ENCODE results near the gene BMPR1B.
"Not testable (repeated sequence)": the region's sequence is repeated elsewhere in the genome, so short reads cannot be mapped to it uniquely, and the experiment has no call there.

The BMPR1B gene

DNA sequence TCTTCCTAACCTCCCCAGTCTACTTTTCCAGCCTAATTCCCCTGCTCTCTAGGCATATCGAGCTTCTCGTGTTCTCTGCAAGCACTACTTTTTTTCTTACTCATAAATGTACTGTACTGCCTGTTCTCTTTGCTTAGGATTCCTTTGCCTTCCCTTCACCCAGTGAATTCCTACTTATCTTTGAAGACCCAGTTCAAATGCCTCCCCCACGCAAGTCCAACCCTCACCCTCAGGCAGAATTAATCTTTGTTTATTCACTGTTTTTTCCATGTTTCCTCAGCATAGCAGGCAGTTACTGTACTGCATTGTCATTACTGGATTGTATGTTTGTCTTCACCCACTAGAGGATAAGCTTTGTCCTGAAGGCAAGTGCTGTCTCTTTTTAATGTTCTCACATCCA lies 287.7 kb downstream of the BMPR1B start:
- H3K4me3 ChIP-seq (ENCODE audit: low read length), result no peak overlapping the region

DNA sequence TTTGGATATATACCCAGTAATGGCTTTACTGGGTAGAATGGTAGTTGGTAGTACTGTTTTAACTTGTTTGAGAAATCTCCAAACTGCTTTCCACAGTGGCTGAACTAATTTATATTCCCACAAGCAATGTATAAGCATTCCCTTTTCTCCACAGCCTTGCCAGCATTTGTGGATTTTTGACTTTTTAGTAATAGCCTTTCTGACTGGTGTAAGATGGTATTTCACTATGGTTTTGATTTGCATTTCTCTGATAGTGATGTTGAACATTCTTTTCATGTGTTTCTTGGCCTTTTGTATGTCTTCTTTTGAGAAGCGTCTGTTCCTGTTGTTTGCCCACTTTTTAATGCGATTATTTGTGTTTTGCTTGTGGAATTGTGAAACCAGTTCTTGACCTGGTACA lies 290.5 kb downstream of the BMPR1B start:
- no peak for DNase-seq (ENCODE audit: low read depth, low spot score)
- Histone ChIP-seq H3K4me3 (ENCODE audit: low read length) (no peak overlapping the region), H3K36me3 (ENCODE audit: control insufficient read depth, insufficient read depth, low read length) (no peaks in the 10 kb centered on the region), H3K27ac (ENCODE audit: low read length) (no peak overlapping the region), H3K27me3 (ENCODE audit: control insufficient read depth, insufficient read depth, low read length) (no peaks in the 10 kb centered on the region), H3K4me1 (ENCODE audit: control insufficient read depth, insufficient read depth, low read length) (0 out of 2 replicates have a peak, but pooled peaks cover 2% of the 10 kb centered on the region), H3K9me3 (ENCODE audit: control insufficient read depth, insufficient read depth, low read length) (no peaks in the 10 kb centered on the region)
- WGBS (ENCODE audit: insufficient coverage, insufficient read length), result no CpG with 5 or more reads among the region's 2 CpGs

More for the DNA sequence above, 287.7 kb downstream of the BMPR1B start:
- no peak for DNase-seq (ENCODE audit: low read depth, low spot score)
- no CpG with 5 or more reads among the region's 3 CpGs for WGBS (ENCODE audit: insufficient coverage, insufficient read length)
- H3K27ac ChIP-seq (ENCODE audit: low read length), result no peak overlapping the region
- H3K9me3 ChIP-seq (ENCODE audit: control insufficient read depth, insufficient read depth, low read length), result no peaks in the 10 kb centered on the region
- 0 out of 2 replicates have a peak, but pooled peaks cover 2% of the 10 kb centered on the region for H3K4me1 ChIP-seq (ENCODE audit: control insufficient read depth, insufficient read depth, low read length)
- no peaks in the 10 kb centered on the region for H3K36me3 ChIP-seq (ENCODE audit: control insufficient read depth, insufficient read depth, low read length)
- no peaks in the 10 kb centered on the region for H3K27me3 ChIP-seq (ENCODE audit: control insufficient read depth, insufficient read depth, low read length)

DNA sequence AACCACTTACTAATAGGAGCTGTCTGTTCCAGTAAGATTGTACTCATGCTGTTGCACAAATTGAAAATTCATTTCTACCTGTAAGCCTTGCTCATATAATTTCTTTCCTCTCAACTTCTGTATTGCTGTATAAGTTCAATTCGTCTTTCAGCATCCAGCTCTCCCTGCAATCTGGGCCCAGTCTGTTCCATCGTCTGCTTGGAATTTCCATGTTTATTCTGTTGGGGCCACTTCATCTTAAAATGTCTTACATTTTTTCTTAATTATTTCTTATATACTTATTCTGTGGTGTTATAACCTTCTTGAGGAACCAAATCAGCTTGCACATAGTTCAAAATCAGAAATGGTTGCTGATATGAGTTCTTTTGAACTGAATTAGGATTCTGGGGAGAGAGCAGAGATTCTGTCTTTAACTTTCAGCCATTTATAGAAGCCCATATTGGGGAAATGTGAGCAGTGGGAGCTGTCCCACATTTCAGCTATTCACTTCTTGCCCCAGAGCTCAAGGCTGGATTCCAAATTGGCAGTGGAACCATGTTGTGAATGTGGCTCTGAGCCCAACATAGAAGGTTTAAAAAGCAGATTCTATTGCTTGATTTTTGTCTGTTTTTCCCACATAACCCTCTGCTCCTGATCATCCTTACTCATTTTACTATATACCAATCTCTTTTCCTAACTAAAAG lies 291.9 kb downstream of the BMPR1B start:
- H3K9me3 ChIP-seq (ENCODE audit: control insufficient read depth, insufficient read depth, low read length), result no peaks in the 10 kb centered on the region
- H3K4me3 ChIP-seq (ENCODE audit: low read length), result no peak overlapping the region
- no peak overlapping the region for H3K27ac ChIP-seq (ENCODE audit: low read length)
- H3K4me1 ChIP-seq (ENCODE audit: control insufficient read depth, insufficient read depth, low read length), result no peaks in the 10 kb centered on the region
- DNase-seq (ENCODE audit: low read depth, low spot score), result no peak
- no peaks in the 10 kb centered on the region for H3K27me3 ChIP-seq (ENCODE audit: control insufficient read depth, insufficient read depth, low read length)
- WGBS (ENCODE audit: insufficient coverage, insufficient read length), result no CpG with 5 or more reads among the region's 2 CpGs
- H3K36me3 ChIP-seq (ENCODE audit: control insufficient read depth, insufficient read depth, low read length), result no peaks in the 10 kb centered on the region

DNA sequence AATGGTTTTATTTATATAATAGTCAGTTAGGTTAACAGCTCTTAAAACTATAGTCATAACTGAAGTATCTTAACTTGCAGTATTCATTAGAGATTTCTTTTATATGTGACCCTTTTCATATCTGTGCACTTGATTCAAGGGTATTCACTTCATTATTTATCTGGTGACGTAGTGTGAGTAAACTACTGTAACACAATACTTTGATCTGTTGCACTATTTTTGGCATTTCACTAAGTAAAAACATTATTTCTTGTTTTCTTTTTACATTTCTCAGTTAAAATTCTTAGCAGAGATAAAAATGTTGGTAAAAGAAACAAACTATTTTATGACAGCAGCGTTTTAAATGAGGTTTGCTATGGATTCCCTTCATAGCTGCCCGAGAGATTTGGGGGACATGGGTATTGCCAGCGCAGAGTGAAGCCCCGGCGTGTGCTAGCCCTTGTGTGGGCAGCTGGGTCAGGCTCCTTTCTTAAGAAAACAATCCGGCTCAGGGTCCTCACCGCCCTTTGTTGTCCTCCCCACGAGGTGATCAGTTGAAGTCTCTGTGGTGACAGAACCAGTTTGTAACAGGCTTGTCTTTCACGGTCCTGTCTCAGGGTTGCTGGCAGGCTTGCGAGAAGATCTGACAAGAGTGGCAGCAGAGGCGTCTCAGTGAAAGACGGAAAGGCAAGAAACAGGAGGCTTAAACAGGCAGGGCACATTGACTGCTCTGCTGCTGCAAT lies 293.4 kb downstream of the BMPR1B start:
- no peaks in the 10 kb centered on the region for H3K36me3 ChIP-seq (ENCODE audit: control insufficient read depth, insufficient read depth, low read length)
- no peaks in the 10 kb centered on the region for H3K9me3 ChIP-seq (ENCODE audit: control insufficient read depth, insufficient read depth, low read length)
- H3K27ac ChIP-seq (ENCODE audit: low read length), result no peak overlapping the region
- DNase-seq (ENCODE audit: low read depth, low spot score), result no peak
- WGBS (ENCODE audit: insufficient coverage, insufficient read length), result no CpG with 5 or more reads among the region's 13 CpGs
- H3K27me3 ChIP-seq (ENCODE audit: control insufficient read depth, insufficient read depth, low read length), result no peaks in the 10 kb centered on the region
- H3K4me3 ChIP-seq (ENCODE audit: low read length), result no peak overlapping the region
- no peaks in the 10 kb centered on the region for H3K4me1 ChIP-seq (ENCODE audit: control insufficient read depth, insufficient read depth, low read length)

DNA sequence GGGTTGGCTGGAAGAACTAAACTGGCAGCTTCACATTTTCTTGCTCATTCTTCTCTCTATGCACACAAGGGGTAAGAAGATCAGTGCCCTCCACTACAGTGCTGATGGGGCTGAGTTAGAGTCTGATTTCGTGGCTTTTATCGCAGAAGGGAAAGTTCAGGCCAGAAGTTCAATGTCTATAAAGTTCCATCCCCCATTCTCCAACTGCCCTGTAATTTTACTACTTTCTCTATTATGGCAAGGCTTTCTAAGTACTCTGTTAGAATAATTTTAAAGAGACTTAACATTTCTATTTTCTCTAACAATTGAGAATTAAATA lies 293.9 kb downstream of the BMPR1B start:
- no peak for DNase-seq (ENCODE audit: low read depth, low spot score)
- no peak overlapping the region for H3K27ac ChIP-seq (ENCODE audit: low read length)
- WGBS (ENCODE audit: insufficient coverage, insufficient read length), result no CpG with 5 or more reads among the region's 2 CpGs
- H3K36me3 ChIP-seq (ENCODE audit: control insufficient read depth, insufficient read depth, low read length), result no peaks in the 10 kb centered on the region
- no peak overlapping the region for H3K4me3 ChIP-seq (ENCODE audit: low read length)
- H3K27me3 ChIP-seq (ENCODE audit: control insufficient read depth, insufficient read depth, low read length), result no peaks in the 10 kb centered on the region
- no peaks in the 10 kb centered on the region for H3K9me3 ChIP-seq (ENCODE audit: control insufficient read depth, insufficient read depth, low read length)
- no peaks in the 10 kb centered on the region for H3K4me1 ChIP-seq (ENCODE audit: control insufficient read depth, insufficient read depth, low read length)

DNA sequence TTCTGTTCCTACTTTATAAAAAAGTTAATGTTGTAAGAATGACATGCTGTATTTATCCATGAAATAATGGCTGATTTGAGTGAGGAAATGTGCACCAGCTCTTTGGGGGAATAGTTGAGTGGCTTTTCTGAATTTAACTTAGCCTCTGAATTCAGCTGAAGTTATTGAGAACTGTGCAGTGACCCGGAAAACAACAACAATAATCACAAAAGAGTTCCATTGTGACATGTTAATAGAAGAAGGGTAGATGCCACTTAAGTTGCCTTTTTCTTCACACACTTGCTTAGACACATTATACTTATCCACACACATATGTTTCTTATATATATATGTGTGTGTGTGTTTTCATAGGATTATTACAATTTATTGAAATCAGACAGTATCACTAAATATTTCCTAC lies 301.2 kb downstream of the BMPR1B start:
- Histone ChIP-seq H3K4me1 (ENCODE audit: control insufficient read depth, insufficient read depth, low read length) (no peaks in the 10 kb centered on the region), H3K4me3 (ENCODE audit: low read length) (no peak overlapping the region), H3K36me3 (ENCODE audit: control insufficient read depth, insufficient read depth, low read length) (no peaks in the 10 kb centered on the region), H3K27ac (ENCODE audit: low read length) (no peak overlapping the region), H3K27me3 (ENCODE audit: control insufficient read depth, insufficient read depth, low read length) (no peaks in the 10 kb centered on the region), H3K9me3 (ENCODE audit: control insufficient read depth, insufficient read depth, low read length) (no peaks in the 10 kb centered on the region)
- whole genome bisulfite sequencing (ENCODE audit: insufficient coverage, insufficient read length), result no CpG with 5 or more reads among the region's 1 CpG
- no peak for DNase-seq (ENCODE audit: low read depth, low spot score)

DNA sequence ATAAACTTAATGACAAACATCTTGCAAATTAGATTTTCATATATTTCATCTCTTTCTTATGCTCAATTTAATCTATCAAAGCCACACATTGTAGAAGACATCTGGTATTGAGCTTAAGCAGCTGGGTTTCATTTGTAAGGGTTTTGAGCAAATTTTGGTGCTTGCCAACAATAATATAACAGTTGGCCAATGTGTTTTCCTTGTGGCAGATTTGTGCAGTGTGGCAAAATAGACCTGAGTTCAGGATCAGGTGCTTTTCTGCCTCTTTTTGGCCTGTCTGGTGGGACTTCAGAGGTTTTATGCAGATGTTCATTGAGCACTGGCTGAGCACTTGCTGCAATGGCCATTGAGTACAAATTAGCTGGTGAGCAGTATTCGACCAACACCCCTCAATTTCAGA lies 301.9 kb downstream of the BMPR1B start:
- H3K4me3 ChIP-seq (ENCODE audit: low read length), result no peak overlapping the region
- H3K27ac ChIP-seq (ENCODE audit: low read length), result no peak overlapping the region
- no peak for DNase-seq (ENCODE audit: low read depth, low spot score)
- H3K9me3 ChIP-seq (ENCODE audit: control insufficient read depth, insufficient read depth, low read length), result no peaks in the 10 kb centered on the region
- H3K4me1 ChIP-seq (ENCODE audit: control insufficient read depth, insufficient read depth, low read length), result no peaks in the 10 kb centered on the region
- no peaks in the 10 kb centered on the region for H3K36me3 ChIP-seq (ENCODE audit: control insufficient read depth, insufficient read depth, low read length)
- H3K27me3 ChIP-seq (ENCODE audit: control insufficient read depth, insufficient read depth, low read length), result no peaks in the 10 kb centered on the region
- WGBS (ENCODE audit: insufficient coverage, insufficient read length), result no CpG with 5 or more reads among the region's 1 CpG

DNA sequence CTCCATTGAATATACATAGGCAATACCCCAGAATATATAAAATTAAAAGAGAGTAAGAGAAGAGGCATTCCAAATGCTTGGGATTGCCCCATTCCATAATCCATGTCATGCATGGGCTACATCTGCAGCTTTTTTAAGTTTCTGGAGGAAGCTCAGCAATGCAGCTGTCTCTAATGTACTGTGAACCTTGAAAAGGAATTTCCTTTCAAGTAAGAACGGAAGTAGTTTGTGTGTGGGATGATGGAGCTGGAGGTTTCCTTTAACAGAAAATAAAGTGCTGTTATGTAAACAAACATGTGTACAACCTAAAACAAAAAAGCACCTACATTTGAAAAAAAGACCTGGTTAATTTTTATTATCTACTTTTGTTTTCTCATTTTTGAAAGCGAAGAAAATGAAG lies 303.5 kb downstream of the BMPR1B start:
- no peak overlapping the region for H3K4me3 ChIP-seq (ENCODE audit: low read length)
- no peaks in the 10 kb centered on the region for H3K9me3 ChIP-seq (ENCODE audit: control insufficient read depth, insufficient read depth, low read length)
- no peaks in the 10 kb centered on the region for H3K27me3 ChIP-seq (ENCODE audit: control insufficient read depth, insufficient read depth, low read length)
- no peaks in the 10 kb centered on the region for H3K36me3 ChIP-seq (ENCODE audit: control insufficient read depth, insufficient read depth, low read length)
- H3K27ac ChIP-seq (ENCODE audit: low read length), result no peak overlapping the region
- no peak for DNase-seq (ENCODE audit: low read depth, low spot score)
- WGBS (ENCODE audit: insufficient coverage, insufficient read length), result no CpG with 5 or more reads among the region's 2 CpGs
- H3K4me1 ChIP-seq (ENCODE audit: control insufficient read depth, insufficient read depth, low read length), result no peaks in the 10 kb centered on the region

DNA sequence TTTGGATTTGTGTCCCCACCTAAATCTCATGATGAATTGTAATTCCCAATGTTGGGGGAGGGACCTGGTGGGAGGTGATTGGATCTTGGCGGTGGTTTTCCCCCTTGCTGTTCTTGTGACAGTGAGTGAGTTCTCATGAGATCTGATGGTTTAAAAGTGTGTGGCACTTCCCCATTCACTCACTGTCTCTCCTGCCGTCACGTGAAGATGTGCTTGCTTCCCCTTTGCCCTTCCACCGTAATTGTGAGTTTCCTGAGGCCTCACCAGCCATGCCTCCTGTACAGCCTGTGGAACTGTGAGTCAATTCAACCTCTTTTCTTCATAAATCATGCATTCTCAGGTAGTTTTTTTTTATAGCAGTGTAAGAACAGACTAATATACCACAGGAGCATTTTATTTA lies 304.0 kb downstream of the BMPR1B start:
- H3K4me3 ChIP-seq (ENCODE audit: low read length); H3K36me3 ChIP-seq (ENCODE audit: control insufficient read depth, insufficient read depth, low read length); DNase-seq (ENCODE audit: low read depth, low spot score); H3K27ac ChIP-seq (ENCODE audit: low read length); H3K4me1 ChIP-seq (ENCODE audit: control insufficient read depth, insufficient read depth, low read length); H3K9me3 ChIP-seq (ENCODE audit: control insufficient read depth, insufficient read depth, low read length); H3K27me3 ChIP-seq (ENCODE audit: control insufficient read depth, insufficient read depth, low read length): not testable (repeated sequence)
- WGBS (ENCODE audit: insufficient coverage, insufficient read length), result no CpG with 5 or more reads among the region's 4 CpGs

DNA sequence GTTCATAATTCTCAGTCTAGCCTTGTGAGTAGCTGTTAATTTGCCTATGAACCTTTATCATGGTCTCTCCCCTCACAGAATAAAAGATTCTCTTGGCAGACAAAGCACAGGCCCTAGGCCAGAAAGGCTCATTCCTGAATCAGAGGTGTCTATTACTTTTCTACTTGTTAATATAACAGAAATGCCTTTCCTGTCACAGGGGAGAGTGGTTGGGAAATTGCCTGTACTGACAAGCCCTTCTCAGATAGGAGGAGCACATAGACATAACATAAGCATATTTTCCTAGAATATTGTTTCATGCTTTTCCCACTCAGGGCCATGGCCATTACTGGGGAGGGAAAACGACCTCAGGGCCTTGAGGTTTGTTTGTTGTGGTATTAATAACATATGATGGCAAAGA lies 308.3 kb downstream of the BMPR1B start:
- Histone ChIP-seq H3K4me1 (ENCODE audit: control insufficient read depth, insufficient read depth, low read length) (no peaks in the 10 kb centered on the region), H3K4me3 (ENCODE audit: low read length) (no peak overlapping the region), H3K27me3 (ENCODE audit: control insufficient read depth, insufficient read depth, low read length) (no peaks in the 10 kb centered on the region), H3K9me3 (ENCODE audit: control insufficient read depth, insufficient read depth, low read length) (no peaks in the 10 kb centered on the region), H3K36me3 (ENCODE audit: control insufficient read depth, insufficient read depth, low read length) (no peaks in the 10 kb centered on the region), H3K27ac (ENCODE audit: low read length) (no peak overlapping the region)
- no CpG with 5 or more reads among the region's 1 CpG for whole genome bisulfite sequencing (ENCODE audit: insufficient coverage, insufficient read length)
- DNase-seq (ENCODE audit: low read depth, low spot score), result no peak

DNA sequence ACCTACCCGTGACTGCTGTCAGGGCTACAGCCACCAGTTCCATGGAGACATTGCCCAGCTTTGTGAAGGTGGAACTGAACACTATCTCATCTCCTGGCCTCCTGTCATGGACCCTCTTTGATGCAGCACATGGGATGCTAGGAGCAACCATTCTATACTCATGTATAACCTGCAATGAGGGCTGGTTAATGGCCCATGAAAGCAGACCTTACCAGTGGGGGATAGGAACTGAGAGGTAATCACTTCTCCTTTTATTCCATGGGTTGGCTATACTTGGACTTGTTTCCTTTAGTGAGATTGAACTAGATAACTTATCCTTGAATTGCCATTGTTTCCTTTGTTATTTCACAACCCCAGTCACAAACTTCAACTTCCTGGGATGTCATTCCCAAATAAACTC lies 310.6 kb downstream of the BMPR1B start:
- no peaks in the 10 kb centered on the region for H3K9me3 ChIP-seq (ENCODE audit: control insufficient read depth, insufficient read depth, low read length)
- no peak overlapping the region for H3K27ac ChIP-seq (ENCODE audit: low read length)
- no peaks in the 10 kb centered on the region for H3K36me3 ChIP-seq (ENCODE audit: control insufficient read depth, insufficient read depth, low read length)
- H3K27me3 ChIP-seq (ENCODE audit: control insufficient read depth, insufficient read depth, low read length), result no peaks in the 10 kb centered on the region
- no peaks in the 10 kb centered on the region for H3K4me1 ChIP-seq (ENCODE audit: control insufficient read depth, insufficient read depth, low read length)
- no peak for DNase-seq (ENCODE audit: low read depth, low spot score)
- no CpG with 5 or more reads among the region's 1 CpG for WGBS (ENCODE audit: insufficient coverage, insufficient read length)
- no peak overlapping the region for H3K4me3 ChIP-seq (ENCODE audit: low read length)

Measured in iPS DF 6.9 (cell line).